HG02973 (cell line): Measurements from ENCODE around the gene MAST4.
"Not testable (repeated sequence)": the region's sequence is repeated elsewhere in the genome, so short reads cannot be mapped to it uniquely, and the experiment has no call there.

Experiments
- ATAC-seq: cut with Tn5 transposase; IDR thresholded peaks from one replicate; pipeline ENCODE4 v1.9.1; 2021; ENCODE audit warnings: moderate library complexity; ENCODE audit not compliant: unreplicated experiment

The MAST4 gene

DNA sequence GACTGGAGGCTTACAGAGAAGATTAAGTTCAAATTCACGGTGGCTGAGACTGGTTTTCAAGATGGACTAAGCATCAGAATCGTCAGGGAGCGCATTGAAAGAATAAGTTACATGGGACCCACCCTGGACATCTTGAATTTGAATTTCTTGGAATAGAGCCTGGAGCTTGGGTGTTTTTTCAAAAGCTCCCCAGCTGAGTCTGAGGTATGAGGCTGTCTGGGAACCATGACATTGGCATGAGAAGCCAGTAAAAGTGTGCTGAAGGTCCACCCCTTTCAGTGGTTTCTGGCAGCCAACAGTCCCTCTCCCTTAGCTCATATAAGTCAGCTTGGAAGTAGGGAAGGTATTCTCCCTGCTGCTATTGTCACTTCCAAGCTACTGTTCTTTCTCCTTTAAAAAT, 97.8 kb downstream of the MAST4 start:
- no peak for ATAC-seq

- ATAC-seq = not testable (repeated sequence)
Observed at GRCh38 chr5:66695840-66696239, 99.6 kb downstream of the MAST4 start.

DNA sequence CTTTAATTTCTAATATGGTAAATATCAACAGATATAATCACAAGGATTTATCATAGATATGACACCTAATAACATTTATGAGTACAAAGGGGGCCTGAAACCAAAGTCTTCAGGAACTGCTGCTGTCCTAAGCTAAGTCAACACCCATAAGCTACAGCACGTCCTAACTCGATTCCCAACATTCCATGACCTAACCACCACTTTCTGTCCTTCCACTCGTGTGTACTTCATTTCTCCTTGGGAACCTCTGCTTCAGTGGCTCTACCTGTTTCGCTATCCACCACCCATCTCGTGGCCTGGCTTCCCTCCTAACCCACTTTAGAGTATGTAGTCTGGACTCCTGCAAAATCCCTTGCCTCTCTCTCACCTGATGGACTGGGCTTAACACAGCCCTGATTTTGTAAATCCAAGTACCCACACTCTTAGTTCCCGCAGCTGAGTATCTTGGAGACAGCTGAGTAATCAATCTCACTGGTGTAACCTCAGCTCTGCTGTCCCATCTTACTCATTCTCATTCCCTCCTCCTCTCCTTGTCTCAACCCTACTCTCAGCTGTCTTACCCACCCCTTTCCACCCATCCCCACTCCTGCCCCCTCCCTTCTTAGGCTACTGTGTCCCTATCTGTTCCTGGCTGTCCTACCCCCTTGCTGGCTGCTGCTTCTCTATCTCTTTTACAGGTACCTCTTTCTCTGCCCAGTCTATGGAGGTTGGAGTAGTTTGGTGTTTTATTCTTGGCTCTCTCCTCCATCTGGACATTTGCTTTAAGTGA, 101.8 kb downstream of the MAST4 start:
- no peak for ATAC-seq

DNA sequence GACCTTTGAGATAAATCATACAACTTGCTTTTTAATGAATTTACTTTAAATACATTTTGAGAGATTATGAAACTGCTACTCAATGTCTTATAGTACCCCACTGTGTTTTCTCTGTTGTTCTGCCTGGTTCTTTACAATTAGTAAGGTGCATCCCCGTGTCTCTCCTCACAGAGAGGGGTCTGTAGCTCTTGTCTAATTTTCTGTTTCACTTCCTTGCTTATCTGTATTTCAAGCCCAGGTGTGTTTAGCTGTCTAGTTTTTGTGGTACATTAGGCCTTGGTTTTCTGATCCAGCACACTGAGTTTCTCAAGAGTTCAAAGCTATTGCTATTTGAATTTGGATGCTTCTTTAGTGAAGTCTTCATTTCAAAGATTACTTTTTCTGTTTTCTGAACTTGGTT, 105.1 kb downstream of the MAST4 start:
- no peak for ATAC-seq

- no peak for ATAC-seq
Observed at GRCh38 chr5:66702426-66702825, 106.2 kb downstream of the MAST4 start.

- ATAC-seq = no peak
Observed at GRCh38 chr5:66704790-66705425, 108.7 kb downstream of the MAST4 start.

DNA sequence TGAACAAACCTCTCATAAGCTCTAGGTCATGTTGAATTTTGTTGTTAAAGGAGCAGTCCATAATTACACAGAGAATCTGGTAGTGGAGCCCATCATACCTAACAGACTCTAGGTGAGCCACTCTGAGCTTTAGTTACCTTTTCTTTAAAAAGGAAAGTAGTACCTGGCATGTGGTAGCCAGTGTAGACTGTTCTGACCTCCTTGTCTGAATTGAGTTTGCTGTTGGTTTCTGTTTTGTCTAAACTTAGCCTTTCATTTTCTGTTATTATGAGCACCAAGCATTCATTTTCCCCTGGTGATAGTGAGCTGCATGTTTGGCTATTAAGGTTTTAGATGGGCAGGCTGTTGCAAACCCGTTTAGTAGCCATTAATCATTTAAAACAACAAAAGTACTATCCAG, 112.2 kb downstream of the MAST4 start:
- no peak for ATAC-seq

GRCh38 chr5:66710557-66711088, 114.4 kb downstream of the MAST4 start:
- ATAC-seq = no peak

DNA sequence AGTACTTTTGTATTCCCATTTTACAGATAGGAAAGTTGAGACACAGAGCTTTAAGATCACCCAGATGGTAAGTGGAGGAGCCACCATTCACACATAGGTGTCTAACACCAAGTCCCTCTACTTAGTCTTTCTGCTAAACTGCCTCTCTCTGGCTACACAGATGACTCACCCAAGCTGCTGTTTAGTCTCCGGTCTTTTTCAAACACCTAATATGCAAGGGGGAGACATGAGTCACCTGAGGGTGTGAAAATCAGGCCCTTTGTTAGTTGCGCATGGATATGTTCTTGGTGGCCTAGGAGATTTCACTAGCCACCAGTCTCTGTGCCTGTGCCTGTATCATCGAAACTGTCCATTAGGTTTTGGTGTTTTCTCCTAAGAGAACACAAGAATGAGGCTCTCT, 117.8 kb downstream of the MAST4 start:
- no peak for ATAC-seq

DNA sequence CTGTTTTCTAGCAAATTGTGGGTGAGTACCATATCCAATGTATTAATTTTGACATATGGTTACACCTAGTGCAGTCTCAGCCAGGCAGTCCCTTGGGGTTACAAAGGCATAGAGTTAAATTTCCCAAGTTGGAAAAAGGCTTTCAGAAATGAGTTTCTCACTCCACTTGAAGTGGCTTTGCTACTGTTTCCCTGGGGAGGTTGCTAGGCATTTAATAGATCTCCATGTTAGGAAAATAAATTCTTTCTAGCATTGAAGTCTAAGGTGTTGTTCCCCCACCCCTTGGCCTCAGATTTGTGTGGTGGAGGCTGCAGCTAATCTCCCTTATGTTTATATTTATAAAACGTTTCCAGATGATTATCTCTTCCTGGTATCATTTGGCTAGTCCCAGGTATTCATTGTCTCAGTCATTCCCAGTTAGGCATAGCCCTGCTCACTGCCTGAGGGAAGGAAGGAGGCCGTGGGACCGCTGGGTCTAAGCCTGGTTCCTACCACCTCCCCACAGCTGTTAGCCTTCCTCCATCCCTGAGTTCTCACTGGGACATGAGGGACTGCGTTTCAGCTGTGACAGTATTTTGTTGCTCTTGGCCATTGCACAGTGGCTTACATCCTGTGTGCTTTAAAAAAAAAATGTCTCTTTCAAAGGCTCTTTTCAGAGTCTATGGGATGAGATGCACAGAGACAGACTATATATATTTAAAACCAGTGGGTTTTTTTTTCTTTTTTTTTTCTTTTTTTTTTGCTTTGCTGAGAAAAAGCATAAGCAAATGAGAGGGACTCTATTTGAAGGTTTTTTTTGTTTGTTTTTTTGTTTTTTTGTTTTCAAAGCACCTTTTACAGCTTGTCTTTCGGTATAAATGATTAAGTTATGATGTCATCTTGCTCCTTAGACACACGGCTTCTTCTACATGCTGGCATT, 121.5 kb downstream of the MAST4 start:
- no peak for ATAC-seq

DNA sequence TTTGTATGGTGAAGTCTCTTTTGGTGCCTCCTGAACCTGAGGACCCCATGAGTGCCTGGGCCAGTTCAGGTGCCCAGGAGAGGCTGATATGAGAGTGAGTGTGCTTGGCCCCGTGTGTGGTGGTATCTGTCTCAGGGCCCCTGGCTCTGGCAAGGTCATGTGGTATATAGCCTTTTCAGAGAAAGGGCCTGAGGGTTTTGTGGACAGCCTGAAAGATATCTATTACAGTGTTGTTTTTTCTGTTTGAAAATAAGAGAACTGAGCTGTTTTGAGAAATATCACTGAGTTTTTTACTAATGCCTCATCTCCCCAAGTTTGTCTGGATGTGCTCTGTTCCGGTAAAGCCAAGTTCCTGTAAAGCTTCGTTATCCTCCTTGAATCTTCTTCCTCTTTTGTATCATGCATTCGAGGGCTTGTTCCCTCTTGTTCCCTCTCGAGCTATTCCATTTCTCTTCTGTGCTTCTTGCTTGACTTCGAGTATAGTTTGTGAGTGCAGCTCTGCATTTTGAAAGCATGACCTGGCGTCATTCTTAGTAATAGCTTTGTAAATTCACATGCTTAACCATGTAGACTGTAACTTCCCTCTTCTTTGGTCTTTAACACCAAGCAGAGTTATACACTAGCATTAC, 122.3 kb downstream of the MAST4 start:
- ATAC-seq = no peak

DNA sequence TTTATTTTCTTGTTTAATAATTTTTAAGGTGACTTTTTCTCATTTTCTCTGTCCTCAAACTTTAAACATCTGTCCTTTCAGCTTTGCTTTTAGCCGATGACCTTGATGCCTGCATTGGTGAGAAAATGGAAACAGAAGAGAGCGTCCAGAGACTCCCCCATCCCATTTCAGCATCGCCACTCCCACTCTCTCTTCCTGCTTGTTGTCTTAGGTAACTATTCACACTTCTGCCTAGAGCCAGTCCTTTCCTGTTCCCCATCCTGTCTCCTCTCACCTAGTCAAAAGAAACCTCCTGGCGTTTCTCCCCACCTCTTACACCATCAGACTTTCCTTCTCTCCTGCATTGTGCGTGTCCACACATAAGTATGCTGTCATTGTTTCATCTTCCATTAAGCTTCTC, 124.6 kb downstream of the MAST4 start:
- ATAC-seq = no peak

DNA sequence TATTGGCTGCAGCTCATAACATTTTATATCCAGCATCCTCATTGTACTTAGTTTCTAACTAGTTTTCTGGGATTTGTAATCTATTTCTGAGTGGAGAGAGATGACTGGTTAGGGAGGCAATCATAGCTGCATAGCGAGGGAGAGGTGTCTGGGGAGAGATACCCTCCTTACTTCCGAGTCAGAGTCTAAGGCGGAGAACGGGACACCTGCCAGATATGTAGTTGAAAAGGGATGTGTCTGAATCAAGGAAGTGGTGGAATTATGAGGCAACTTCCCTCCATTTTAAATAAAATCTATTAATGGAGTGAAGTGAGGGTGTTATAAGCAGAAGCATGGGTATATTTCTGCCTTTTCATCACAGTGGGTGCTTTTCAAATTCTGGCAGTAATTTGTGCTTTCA, 126.5 kb downstream of the MAST4 start:
- ATAC-seq = no peak

DNA sequence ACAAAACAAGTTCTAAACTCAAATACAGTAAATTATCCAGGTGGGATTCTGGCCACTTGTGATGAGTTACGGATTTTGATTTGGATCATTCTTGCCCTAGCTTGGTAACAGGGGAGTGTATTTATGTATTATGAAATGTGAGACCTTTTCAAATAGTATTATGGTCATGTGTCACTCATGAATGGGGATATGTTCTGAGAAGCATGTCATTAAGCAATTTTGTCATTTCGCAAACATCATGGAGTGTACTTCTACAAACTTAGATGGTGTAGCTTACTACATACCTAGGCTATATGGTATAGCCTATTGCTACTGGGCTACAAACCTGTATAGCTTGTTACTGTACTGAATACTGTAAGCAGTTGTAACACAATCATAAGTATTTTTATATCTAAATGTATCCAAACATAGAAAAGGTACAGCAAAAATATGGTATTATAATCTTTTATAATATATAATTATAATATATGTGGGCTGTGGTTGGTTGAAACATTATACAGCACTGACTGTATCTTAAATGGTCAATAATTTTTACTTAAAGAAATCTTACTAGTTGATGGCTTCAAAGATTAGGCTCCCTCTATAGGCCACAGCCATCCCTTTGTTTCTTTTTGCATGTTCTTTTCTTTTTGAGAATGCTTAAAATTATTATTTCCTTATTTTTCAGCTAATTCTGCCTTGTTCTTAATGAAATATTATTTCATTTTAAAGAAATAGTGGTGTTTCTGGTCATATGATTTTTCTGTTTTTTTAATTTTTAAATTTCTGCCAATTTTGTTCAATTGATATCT, 128.4 kb downstream of the MAST4 start:
- no peak for ATAC-seq

- no peak for ATAC-seq
Observed at GRCh38 chr5:66727630-66728029, 131.4 kb downstream of the MAST4 start.

DNA sequence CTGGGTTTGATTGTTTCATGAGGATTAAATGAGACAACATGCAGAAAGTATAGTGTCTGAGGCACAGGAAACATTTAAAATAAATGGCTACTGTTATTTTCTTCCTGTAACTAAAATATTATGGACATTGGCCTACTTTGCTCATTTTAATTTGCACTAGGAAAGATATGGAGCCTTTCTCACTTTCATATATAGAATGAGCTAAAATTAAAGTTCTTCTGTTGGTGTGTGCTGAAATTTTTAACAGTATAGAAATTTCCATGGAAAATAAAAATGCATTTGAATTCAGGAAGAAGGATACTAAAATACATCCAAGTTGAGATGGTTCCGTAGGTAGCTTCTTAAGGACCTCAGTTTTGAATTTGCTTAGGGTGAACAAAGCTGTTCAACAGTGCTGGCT, 131.9 kb downstream of the MAST4 start:
- ATAC-seq = no peak

DNA sequence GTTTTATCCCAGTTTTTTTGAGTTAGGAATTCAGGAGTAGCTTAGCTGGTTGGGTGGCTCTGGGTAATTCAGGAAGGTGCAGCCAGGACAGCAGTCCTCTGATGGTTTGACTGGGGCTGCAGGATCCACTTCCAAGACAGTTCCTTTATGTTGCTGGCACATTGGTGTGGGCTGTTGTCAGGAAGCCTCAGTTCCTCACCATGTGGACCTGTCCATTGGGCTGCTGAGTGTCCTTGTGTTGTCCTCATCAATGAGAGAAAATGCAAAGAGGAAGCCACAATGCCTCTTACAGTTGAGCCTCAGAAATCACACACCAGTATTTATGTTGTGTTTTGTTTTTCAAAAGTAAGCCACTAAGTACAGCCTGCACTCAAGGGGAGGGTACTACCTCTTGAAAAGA, 140.9 kb downstream of the MAST4 start:
- ATAC-seq = no peak

- no peak for ATAC-seq
Observed at GRCh38 chr5:66738136-66738535, 141.9 kb downstream of the MAST4 start.

DNA sequence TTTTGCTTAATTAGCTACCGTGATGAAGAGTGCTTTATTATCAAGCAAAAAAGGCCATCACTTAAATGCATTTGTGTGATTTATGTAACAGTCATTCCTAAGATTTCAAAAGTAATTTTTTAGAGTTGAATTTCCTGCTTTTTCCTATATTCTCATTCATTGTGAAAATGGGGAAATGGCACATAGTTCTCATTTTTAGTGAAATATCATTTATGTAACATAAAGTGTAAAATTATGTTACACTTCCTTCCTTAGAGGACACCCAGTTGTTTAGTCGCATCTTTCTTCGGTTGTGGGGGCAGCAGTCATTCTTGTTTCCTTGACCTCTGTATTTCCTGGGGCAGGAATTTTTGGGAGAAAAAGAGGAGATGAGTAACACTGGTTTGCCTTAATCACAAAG, 142.8 kb downstream of the MAST4 start:
- ATAC-seq = no peak

DNA sequence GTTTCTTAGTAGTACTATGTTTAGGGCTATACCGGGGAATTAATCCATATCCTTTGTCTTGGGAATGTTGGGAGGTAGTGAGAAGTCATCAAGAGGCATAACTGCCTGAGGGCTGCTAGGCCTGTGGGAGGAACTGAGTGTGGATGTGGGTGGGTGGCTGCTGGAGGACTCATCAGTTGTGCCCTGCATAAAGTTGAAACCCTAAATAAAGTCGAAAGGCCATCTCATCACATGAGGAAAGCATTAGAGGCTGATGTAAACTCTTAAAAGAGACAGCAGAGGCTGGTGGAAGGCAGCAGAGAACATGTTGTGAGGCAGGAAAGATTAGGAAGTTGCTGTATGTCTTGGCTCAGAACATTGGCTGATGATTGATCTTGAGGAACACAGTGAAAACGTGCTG, 143.8 kb downstream of the MAST4 start:
- ATAC-seq = no peak
